DMS 273 (cell line): ENCODE results near the gene FAM78A.
"Not testable (repeated sequence)": the region's sequence is repeated elsewhere in the genome, so short reads cannot be mapped to it uniquely, and the experiment has no call there.

ENCODE experiments used
- DNase-seq: peaks from one replicate; lab custom pipeline; 2025; ENCODE audit not compliant: unreplicated experiment; lab: John Stamatoyannopoulos, UW

The FAM78A gene

GRCh38 chr9:131282688-131283422, 6.5 kb upstream of the FAM78A start:
- DNase-seq = peak; percentile 66

DNA sequence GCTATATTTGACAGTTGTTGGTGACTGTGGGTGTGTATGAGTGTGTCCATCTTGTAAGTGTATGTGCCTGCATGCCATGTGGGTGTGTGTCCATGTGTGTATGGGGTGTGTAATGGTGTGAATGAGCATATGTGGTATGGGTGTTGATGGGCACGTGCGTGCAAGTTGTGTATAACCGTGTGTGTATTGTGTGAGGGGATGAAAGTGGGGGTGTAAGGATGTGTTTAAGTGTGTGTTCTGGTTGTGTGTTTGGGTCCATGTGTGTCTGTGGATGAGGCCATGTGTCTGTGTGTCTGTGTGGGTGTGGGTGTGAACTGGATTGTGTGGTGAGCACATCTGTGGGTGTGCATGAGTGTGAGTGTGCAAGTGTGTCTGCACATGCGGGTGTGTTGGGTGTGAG, 5.9 kb upstream of the FAM78A start:
- no peak for DNase-seq

DNA sequence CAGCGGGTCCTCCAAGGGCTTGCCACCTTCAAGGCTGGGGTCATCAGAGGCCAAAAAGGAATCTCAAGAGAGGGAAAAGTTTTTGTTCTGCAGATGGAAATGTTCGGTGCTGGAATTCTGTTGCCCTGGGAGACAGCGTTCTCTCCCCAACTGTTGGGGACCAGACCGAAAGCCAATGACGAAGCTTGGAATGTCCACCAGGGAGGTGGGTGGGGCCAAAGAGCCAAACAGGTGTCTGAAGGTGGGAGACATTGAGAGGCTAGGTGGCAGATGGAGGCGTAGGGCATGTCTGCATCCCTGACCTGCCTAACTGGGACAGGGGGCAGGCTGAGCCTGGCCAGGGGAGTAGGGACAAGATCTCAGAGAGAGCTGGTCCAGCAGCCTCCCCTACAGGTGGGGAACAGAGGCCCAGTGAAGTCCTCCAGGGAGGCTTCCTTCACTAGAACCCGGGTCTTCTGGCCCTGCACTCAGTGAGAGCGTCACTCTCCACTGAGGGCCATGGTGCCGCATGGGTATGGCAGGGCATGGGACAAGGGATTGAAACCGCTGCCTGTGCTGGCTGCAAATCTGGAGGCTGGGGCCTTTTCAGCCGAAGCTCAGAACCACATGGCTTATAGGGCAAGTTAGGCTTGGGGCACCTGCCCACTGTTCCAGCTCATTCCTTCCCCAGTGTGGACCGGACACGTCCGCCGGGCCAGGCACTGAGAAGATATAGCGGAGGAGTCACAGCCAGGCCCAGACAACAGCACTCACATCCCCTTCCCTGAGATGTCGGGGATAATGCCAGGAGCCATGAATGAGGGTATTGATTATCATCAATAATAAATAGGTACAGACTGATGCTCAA, 5.0 kb upstream of the FAM78A start:
- DNase-seq = no peak

GRCh38 chr9:131280660-131281059, 4.3 kb upstream of the FAM78A start:
- no peak for DNase-seq

DNA sequence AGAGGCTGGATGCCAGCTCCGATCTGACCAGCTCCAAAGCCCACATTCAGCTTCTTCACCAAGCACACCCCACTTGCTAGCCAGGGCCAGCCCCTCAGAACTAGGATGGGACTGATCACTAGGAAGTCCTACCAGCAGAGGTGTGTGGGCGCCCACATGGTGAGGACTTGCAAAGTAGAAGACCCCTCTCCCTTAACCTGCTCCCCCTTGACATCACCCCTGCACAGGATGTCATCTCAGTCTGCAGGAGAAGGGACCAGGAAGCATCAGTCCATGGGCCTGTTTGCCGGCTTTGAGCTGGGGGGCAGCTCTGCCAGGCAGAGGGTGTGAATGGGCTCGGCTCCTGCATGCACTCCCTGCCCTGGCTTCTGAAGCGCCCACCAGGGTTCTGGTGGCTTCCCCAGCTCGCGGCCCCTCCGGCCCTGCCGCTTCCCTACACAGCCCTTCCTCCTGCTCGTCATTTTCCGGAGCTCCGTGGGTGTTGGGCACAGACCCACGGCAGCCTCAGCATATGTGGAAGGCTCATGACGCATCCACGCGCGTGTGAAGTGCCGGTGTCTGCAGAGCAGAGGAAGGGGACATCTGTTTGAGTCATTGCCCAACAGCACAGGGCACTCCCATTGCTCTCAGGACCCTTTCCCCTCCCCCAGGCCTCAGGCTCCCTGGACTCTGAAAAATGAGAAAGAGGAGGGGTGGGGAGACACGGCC, 3.7 kb upstream of the FAM78A start:
- no peak for DNase-seq

DNA sequence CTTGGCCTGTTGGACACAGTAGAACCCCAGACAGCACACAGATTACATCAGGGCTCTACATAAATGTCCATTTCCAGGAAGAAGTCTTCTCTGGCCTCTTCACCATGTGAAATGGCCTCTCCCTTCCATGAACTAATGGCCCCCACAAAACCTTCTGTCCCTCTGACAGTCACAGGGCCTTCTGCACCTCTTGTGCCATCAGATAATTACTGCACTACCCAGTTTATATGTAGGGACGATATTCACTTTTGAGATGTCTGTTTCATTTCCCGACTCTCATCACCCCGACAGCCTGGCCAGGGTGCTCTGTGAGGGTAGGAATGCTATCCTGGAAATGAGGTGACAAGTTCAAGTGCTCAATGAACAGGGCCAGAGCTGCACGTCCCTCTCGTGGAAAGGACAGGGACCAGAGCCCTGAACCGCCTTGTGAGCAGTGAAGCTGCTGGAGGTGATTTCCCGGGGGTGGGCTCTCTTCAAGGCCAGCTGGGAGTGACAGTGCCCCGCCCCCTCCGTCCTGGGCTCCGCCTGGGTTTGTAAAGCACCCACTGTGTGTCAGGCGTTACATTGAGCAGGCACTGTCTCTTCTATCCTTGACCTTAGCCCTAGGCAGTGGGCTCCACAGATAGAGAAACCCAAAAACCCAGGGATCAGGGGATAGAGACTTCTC, 3.0 kb upstream of the FAM78A start:
- DNase-seq = no peak

GRCh38 chr9:131278702-131279111, 2.4 kb upstream of the FAM78A start:
- DNase-seq = no peak

GRCh38 chr9:131277910-131278701, 1.8 kb upstream of the FAM78A start:
- DNase-seq = peak; percentile 94

- no peak for DNase-seq
Observed at GRCh38 chr9:131277287-131277909, 1.1 kb upstream of the FAM78A start.

- peak; percentile 48 for DNase-seq
Observed at GRCh38 chr9:131276891-131277286, 579 bp upstream of the FAM78A start.

- peak; percentile 53 for DNase-seq
Observed at GRCh38 chr9:131275332-131276093, 797 bp downstream of the FAM78A start.

DNA sequence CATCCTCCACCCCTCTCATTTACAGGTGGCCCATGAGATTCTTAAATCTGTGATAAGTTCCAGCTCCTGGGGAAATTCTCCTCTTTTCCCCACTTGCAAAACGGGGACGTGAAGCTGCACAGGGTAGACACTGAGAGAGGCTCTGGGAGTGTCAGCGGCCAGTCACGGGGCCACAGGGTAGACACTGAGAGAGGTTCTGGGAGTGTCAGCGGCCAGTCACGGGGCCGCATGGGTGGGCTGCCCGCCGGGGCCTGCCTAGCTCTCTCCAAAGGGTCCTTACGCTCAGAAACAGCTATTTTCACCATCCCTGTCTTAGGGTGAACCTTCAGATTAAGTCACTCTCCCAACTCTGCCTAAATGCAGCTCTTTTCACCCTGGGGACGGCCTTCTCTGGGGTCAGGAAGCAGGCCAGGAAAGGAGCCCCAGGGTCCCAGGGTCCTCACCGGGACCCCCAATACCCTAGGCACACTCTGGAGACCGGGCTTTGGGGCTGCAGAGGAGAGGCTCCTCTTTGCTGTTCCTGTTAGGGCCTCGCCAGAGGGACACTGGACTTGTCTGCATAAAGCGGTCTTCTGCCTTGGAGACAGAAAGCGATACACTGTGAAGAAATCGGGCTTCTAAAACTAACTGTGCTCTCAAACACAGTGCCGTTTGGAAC, 1.5 kb downstream of the FAM78A start:
- DNase-seq = no peak

GRCh38 chr9:131273856-131274673, 2.2 kb downstream of the FAM78A start:
- DNase-seq = peak; percentile 34

GRCh38 chr9:131273146-131273855, 3.0 kb downstream of the FAM78A start:
- no peak for DNase-seq

GRCh38 chr9:131272212-131272611, 4.1 kb downstream of the FAM78A start:
- no peak for DNase-seq

- no peak for DNase-seq
Observed at GRCh38 chr9:131271506-131271931, 4.8 kb downstream of the FAM78A start.

DNA sequence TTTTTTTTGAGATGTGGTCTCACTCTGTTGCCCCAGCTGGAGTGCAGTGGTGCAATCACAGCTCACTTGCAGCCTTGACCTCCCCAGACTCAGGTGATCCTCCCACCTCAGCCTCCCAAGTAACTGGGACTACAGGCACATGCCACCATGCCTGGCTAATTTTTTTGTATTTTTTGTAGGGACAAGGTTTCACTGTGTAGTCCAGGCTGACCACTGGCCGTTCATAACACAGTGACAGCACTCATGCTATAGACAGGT, 5.4 kb downstream of the FAM78A start:
- not testable (repeated sequence) for DNase-seq
